GM12878 (cell line): Measurements from ENCODE around the gene COA1. TPM values are rescaled to one million over a fixed set of nuclear protein-coding genes. Genes with fewer than 3 reads are reported as not detected.

ENCODE experiments used
- ATAC-seq: fragments of 200-7000 bp; cut with Tn5 transposase; 3 replicates; pipeline ENCODE4 v1.9.1; 2020; ENCODE audit warnings: mild to moderate bottlenecking, moderate library complexity
- BruUV-seq: library from RNA; stranded (reverse); fragments of 400-500 nt; replicated peaks from 2 replicates; lab custom pipeline; 2021; lab: Mats Ljungman, UMichigan
- CTCF ChIA-PET: fragments of 300-600 bp; sonication (Branson Sonifier 250); formaldehyde crosslinking; extraction: SDS; loops from one replicate; lab custom pipeline; 2021; ENCODE audit warnings: inconsistent platforms; lab: Yijun Ruan, JAX
- POLR2A ChIA-PET: fragments of 350-600 bp; formaldehyde crosslinking; extraction: SDS; loops from one replicate; lab custom pipeline; 2021; ENCODE audit warnings: inconsistent platforms; lab: Charles Lee
- RAD21 ChIA-PET: fragments of 300-600 bp; sonication (Branson Sonifier 250); formaldehyde crosslinking; loops from one replicate; lab custom pipeline; 2023; ENCODE audit warnings: antibody characterized with exemption; ENCODE audit not compliant: unreplicated experiment; lab: Charles Lee
- SMC1A ChIA-PET: fragments of 300-600 bp; sonication (Branson Sonifier 250); formaldehyde crosslinking; loops from one replicate; lab custom pipeline; 2023; ENCODE audit not compliant: unreplicated experiment, uncharacterized antibody; lab: Charles Lee
- DNase-seq: peaks from one replicate; pipeline ENCODE4 v3.0.0-alpha.2; 2011; ENCODE audit warnings: low read depth, low spot score
- FAIRE-seq: peaks from 3 replicates; lab custom pipeline; 2011; peaks lifted over from hg19 to GRCh38; lab: Jason Lieb, UNC
- H2AFZ ChIP-seq: 2 replicates; pipeline ENCODE4 v1.6.0; 2011; ENCODE audit warnings: low read depth, low read length, control low read depth; ENCODE audit not compliant: control insufficient read depth
- H3K27ac ChIP-seq: 2 replicates; pipeline ENCODE4 v1.5.1; 2011; ENCODE audit warnings: control low read depth; ENCODE audit not compliant: control insufficient read depth, insufficient read depth
- H3K27me3 ChIP-seq, 2 experiments: replicated peaks in 1 of 2; 2 replicates each; pipeline versions ENCODE4 v1.6.0 to v1.6.1; 2011; ENCODE audit warnings: low read length in 1 of 2; ENCODE audit not compliant: control insufficient read depth in 2 of 2, insufficient read depth in 2 of 2
- H3K36me3 ChIP-seq, 2 experiments: 2 replicates each; pipeline ENCODE4 v1.5.1; 2011; ENCODE audit warnings: low read length in 1 of 2; ENCODE audit not compliant: control insufficient read depth in 2 of 2, insufficient read depth in 2 of 2
- H3K4me1 ChIP-seq: 2 replicates; pipeline ENCODE4 v1.6.1; 2011; ENCODE audit warnings: mild to moderate bottlenecking, low read length, moderate library complexity, mixed read lengths; ENCODE audit not compliant: control insufficient read depth, insufficient read depth
- H3K4me2 ChIP-seq: 2 replicates; pipeline ENCODE4 v1.6.0; 2011; ENCODE audit warnings: control low read depth; ENCODE audit not compliant: control insufficient read depth, insufficient read depth
- H3K4me3 ChIP-seq: fragments of 200-600 bp; sonication (generic); 2 replicates; pipeline ENCODE4 v1.5.1; 2016
- H3K79me2 ChIP-seq: 2 replicates; pipeline ENCODE4 v1.6.0; 2011; ENCODE audit warnings: low read length; ENCODE audit not compliant: control insufficient read depth, insufficient read depth
- H3K9ac ChIP-seq: 2 replicates; pipeline ENCODE4 v1.8.0; 2011; ENCODE audit warnings: low read length, control low read depth, mixed read lengths; ENCODE audit not compliant: control insufficient read depth, insufficient read depth
- H3K9me3 ChIP-seq: replicated peaks from 3 replicates; pipeline ENCODE4 v1.5.1; 2011; ENCODE audit warnings: mild to moderate bottlenecking, low read length; ENCODE audit not compliant: control insufficient read depth, insufficient read depth
- H4K20me1 ChIP-seq: 2 replicates; pipeline ENCODE4 v1.6.0; 2011; ENCODE audit not compliant: control insufficient read depth, insufficient read depth
- BCL11A ChIP-seq: IDR thresholded peaks from 2 replicates; pipeline ENCODE4 v1.6.1; 2011; ENCODE audit warnings: low read depth, low read length
- CREB1 ChIP-seq: IDR thresholded peaks from 2 replicates; pipeline ENCODE4 v1.6.1; 2012; ENCODE audit warnings: low read depth, mild to moderate bottlenecking, inconsistent platforms
- EP300 ChIP-seq, 2 experiments: fragments of 150-350 bp in 1 of 2; IDR thresholded peaks; 2 replicates each; pipeline ENCODE4 v1.6.1; 2011 to 2012; ENCODE audit warnings: low read depth in 2 of 2, low read length in 2 of 2, borderline replicate concordance in 1 of 2, improper control_type of control experiment in 1 of 2, inconsistent platforms in 1 of 2; ENCODE audit not compliant: control insufficient read depth in 1 of 2
- FOXM1 ChIP-seq: IDR thresholded peaks from 2 replicates; pipeline ENCODE4 v1.6.1; 2012; ENCODE audit warnings: low read depth, mild to moderate bottlenecking, inconsistent platforms, low read length, moderate library complexity
- GABPA ChIP-seq: IDR thresholded peaks from 2 replicates; pipeline ENCODE4 v1.6.1; 2014; ENCODE audit warnings: antibody characterized with exemption, low read depth, mild to moderate bottlenecking, inconsistent platforms
- IKZF2 ChIP-seq, 2 experiments: fragments of 450-650 bp; IDR thresholded peaks; 2 replicates each; pipeline ENCODE4 v1.6.1; 2017; ENCODE audit warnings: mild to moderate bottlenecking in 2 of 2, moderate library complexity in 2 of 2
- IRF4 ChIP-seq: IDR thresholded peaks from 2 replicates; pipeline ENCODE4 v1.6.1; 2011; ENCODE audit warnings: low read depth, low read length
- KAT2A ChIP-seq: conservative IDR thresholded peaks from 2 replicates; pipeline ENCODE4 v1.6.1; 2011; ENCODE audit warnings: low read depth, low read length; ENCODE audit not compliant: control insufficient read depth
- NFYB ChIP-seq: IDR thresholded peaks from 2 replicates; pipeline ENCODE4 v1.6.1; 2011; ENCODE audit warnings: low read depth, mild to moderate bottlenecking, low read length, improper control_type of control experiment, moderate library complexity; ENCODE audit not compliant: insufficient read depth
- RAD21 ChIP-seq: IDR thresholded peaks from 2 replicates; pipeline ENCODE4 v1.6.1; 2011; ENCODE audit warnings: mild to moderate bottlenecking, low read depth, low read length, moderate library complexity; ENCODE audit not compliant: insufficient read depth
- RB1 ChIP-seq: fragments of 450-650 bp; formaldehyde crosslinking; IDR thresholded peaks from 2 replicates; pipeline ENCODE4 v1.6.1; 2017; ENCODE audit warnings: mild to moderate bottlenecking, borderline replicate concordance
- RCOR1 ChIP-seq: conservative IDR thresholded peaks from 2 replicates; pipeline ENCODE4 v1.6.1; 2012; ENCODE audit warnings: low read depth, low read length, improper control_type of control experiment
- RUNX3 ChIP-seq: IDR thresholded peaks from 2 replicates; pipeline ENCODE4 v1.6.1; 2012; ENCODE audit warnings: low read length, inconsistent platforms
- SMC3 ChIP-seq: IDR thresholded peaks from 2 replicates; pipeline ENCODE4 v1.6.1; 2011; ENCODE audit warnings: low read length, improper control_type of control experiment, borderline replicate concordance
- TAF1 ChIP-seq: IDR thresholded peaks from 2 replicates; pipeline ENCODE4 v1.6.1; 2011; ENCODE audit warnings: mild to moderate bottlenecking, low read depth, low read length, borderline replicate concordance
- YY1 ChIP-seq: IDR thresholded peaks from 2 replicates; pipeline ENCODE4 v1.6.1; 2011; ENCODE audit warnings: low read depth, mild to moderate bottlenecking, low read length
- WGBS: methylation state at CpG from one replicate; pipeline ENCODE4 v1.1.6; 2016; ENCODE audit warnings: low lambda C conversion rate; ENCODE audit not compliant: insufficient replicate concordance, insufficient coverage; ENCODE audit errors: missing lambda C conversion rate; 5-methylcytosine and 5-hydroxymethylcytosine counted together
- in situ Hi-C: fragments of 300-500 bp; cut with MboI; formaldehyde crosslinking; loops from 9 replicates; pipeline ENCODE4 v1.14.3; 2018; ENCODE audit warnings: mixed read lengths
- intact Hi-C: fragments of 100-400 bp; cut with micrococcal nuclease; formaldehyde crosslinking; loops from one replicate; pipeline ENCODE4 v1.14.2; 2022; ENCODE audit not compliant: unreplicated experiment
- polyA plus RNA-seq, 11 experiments: library from polyadenylated mRNA; depleted of rRNA in 4 of 11; unstranded in 6 of 11; stranded (reverse) in 5 of 11; fragments of >200 nt; fragmentation: Nextera tagmentation in 4 of 11; fragmentation: Illumina TruSeq in 1 of 11; extraction: Ambion mirVana in 4 of 11; extraction: Trizol in 1 of 11; gene quantifications; 1 replicate in 1 of 11; 2 replicates in 10 of 11; pipeline versions ENCODE4 v1.2.1 to v1.2.3, GENCODE V29; 2011 to 2016; ENCODE audit warnings: inconsistent platforms in 2 of 11, missing spikeins in 2 of 11, low read depth in 1 of 11
- total RNA-seq, 4 experiments: library from RNA; depleted of rRNA in 3 of 4; stranded (reverse); fragments of >200 nt in 3 of 4; fragmentation: Illumina TruSeq in 1 of 4; extraction: Trizol in 1 of 4; gene quantifications; 2 replicates each; pipeline versions ENCODE4 v1.2.1 to v1.2.3, GENCODE V29; 2013 to 2021
- TF ChIP-seq, protein P1 (sequence below): fragments of 450-650 bp; IDR thresholded peaks from 2 replicates; pipeline ENCODE4 v1.6.1; 2017; ENCODE audit warnings: mild to moderate bottlenecking, low read depth, inconsistent platforms; ENCODE audit not compliant: poor library complexity, severe bottlenecking
- TF ChIP-seq, protein P2 (sequence below), 3 experiments: IDR thresholded peaks in 2 of 3; conservative IDR thresholded peaks in 1 of 3; 2 replicates each; pipeline ENCODE4 v1.5.1; 2011; ENCODE audit warnings: low read depth in 3 of 3, low read length in 3 of 3, mild to moderate bottlenecking in 3 of 3, control low read depth in 2 of 3, moderate library complexity in 2 of 3, inconsistent platforms in 1 of 3, mixed read lengths in 1 of 3; ENCODE audit not compliant: control insufficient read depth in 2 of 3, insufficient read depth in 1 of 3; ENCODE audit errors: extremely low read depth in 1 of 3

The COA1 gene
- total and polyA plus RNA-seq, 10 of the 15 experiments (the other 5 are each of a cell fraction or from before 2014, with no cell fraction given), result 83.1 to 258 (median 111) TPM

- BruUV-seq, result no TSS peak
- intact Hi-C loops (loop anchor here (1.0 to 5.0 kb wide), 4 partner anchors 52 to 139 kb away; no protein-coding TSS in a partner anchor), in situ Hi-C loops (loop anchor here (10.0 kb wide), 1 partner anchor 245 kb away; no protein-coding TSS in a partner anchor)
- no peak overlapping the region for H3K4me2 ChIP-seq
- no peaks in the 10 kb centered on the region for H4K20me1 ChIP-seq
- H3K27ac ChIP-seq, result no peak overlapping the region
- peaks cover 12% of the 10 kb centered on the region; the same call in 2 of the 3 replicates for H3K9me3 ChIP-seq
- H3K27me3 ChIP-seq, result no peaks in the 10 kb centered on the region
- ATAC-seq (peak; percentile 66), FAIRE-seq (no peak), DNase-seq (no peak)
- WGBS, result 2% methylated on average over 6 of the region's 6 CpGs
- no peak overlapping the region for H3K4me3 ChIP-seq
- H3K4me1 ChIP-seq, result peaks cover 43% of the 10 kb centered on the region
- POLR2A ChIA-PET, result interaction anchor here (0.9 to 4.9 kb wide), 11 partner anchors 16 to 243 kb away, joined by 3 to 62 read pairs (median 5); partner anchors contain the start of gene STK17A
- peaks cover 69% of the 10 kb centered on the region for H3K79me2 ChIP-seq
- no peak overlapping the region for H2AFZ ChIP-seq
- SMC1A ChIA-PET, result interaction anchor here (0.7 to 6.8 kb wide), 65 partner anchors 10 to 776 kb away, joined by 3 to 307 read pairs (median 5); partner anchors contain the start of genes BLVRA, COA1 and STK17A
- RAD21 ChIA-PET, result interaction anchor here (0.5 to 6.8 kb wide), 56 partner anchors 11 to 759 kb away, joined by 3 to 516 read pairs (median 5); partner anchors contain the start of genes BLVRA and STK17A
- CTCF ChIA-PET, result interaction anchor here (0.7 to 6.3 kb wide), 63 partner anchors 13 to 1759 kb away, joined by 3 to 456 read pairs (median 5); partner anchors contain the start of genes COA1 and STK17A
- H3K9ac ChIP-seq, result no peak overlapping the region
- peaks cover under 1 to 2% of the 10 kb centered on the region in 2 experiments for H3K36me3 ChIP-seq
- TF ChIP-seq SMC3 (peak; percentile 91; the same call in 1 of the 2 replicates), IKZF2 (IDR thresholded peaks at IDR 0.05) (peak in 1 of 2 experiments; percentile 41; a peak in 1 of 4 replicates), NFYB (no peak), RCOR1 (no peak), FOXM1 (0 out of 2 replicates have a peak, but pooled peaks have one; percentile 60), KAT2A (no peak), RUNX3 (peak; percentile 31), YY1 (peak; percentile 22; the same call in 1 of the 2 replicates), IRF4 (no peak), RB1 (peak; percentile 45; the same call in 1 of the 2 replicates), RAD21 (peak; percentile 96), GABPA (no peak), TAF1 (no peak), CREB1 (0 out of 2 replicates have a peak, but pooled peaks have one; percentile 9), EP300 (IDR thresholded peaks at IDR 0.05; ENCODE audit: borderline replicate concordance in 1 of 2, control insufficient read depth in 1 of 2, low read depth in 2 of 2, low read length in 2 of 2) (no peak), BCL11A (no peak)
- TF ChIP-seq, protein P1, sequence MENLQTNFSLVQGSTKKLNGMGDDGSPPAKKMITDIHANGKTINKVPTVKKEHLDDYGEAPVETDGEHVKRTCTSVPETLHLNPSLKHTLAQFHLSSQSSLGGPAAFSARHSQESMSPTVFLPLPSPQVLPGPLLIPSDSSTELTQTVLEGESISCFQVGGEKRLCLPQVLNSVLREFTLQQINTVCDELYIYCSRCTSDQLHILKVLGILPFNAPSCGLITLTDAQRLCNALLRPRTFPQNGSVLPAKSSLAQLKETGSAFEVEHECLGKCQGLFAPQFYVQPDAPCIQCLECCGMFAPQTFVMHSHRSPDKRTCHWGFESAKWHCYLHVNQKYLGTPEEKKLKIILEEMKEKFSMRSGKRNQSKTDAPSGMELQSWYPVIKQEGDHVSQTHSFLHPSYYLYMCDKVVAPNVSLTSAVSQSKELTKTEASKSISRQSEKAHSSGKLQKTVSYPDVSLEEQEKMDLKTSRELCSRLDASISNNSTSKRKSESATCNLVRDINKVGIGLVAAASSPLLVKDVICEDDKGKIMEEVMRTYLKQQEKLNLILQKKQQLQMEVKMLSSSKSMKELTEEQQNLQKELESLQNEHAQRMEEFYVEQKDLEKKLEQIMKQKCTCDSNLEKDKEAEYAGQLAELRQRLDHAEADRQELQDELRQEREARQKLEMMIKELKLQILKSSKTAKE, result peak; percentile 54
- TF ChIP-seq, protein P2, sequence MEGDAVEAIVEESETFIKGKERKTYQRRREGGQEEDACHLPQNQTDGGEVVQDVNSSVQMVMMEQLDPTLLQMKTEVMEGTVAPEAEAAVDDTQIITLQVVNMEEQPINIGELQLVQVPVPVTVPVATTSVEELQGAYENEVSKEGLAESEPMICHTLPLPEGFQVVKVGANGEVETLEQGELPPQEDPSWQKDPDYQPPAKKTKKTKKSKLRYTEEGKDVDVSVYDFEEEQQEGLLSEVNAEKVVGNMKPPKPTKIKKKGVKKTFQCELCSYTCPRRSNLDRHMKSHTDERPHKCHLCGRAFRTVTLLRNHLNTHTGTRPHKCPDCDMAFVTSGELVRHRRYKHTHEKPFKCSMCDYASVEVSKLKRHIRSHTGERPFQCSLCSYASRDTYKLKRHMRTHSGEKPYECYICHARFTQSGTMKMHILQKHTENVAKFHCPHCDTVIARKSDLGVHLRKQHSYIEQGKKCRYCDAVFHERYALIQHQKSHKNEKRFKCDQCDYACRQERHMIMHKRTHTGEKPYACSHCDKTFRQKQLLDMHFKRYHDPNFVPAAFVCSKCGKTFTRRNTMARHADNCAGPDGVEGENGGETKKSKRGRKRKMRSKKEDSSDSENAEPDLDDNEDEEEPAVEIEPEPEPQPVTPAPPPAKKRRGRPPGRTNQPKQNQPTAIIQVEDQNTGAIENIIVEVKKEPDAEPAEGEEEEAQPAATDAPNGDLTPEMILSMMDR (IDR thresholded peaks at IDR 0.05 in 2 of 3, conservative IDR thresholded peaks at IDR 0.05 in 1 of 3; ENCODE audit: control insufficient read depth in 2 of 3, extremely low read depth in 1 of 3, insufficient read depth in 1 of 3, low read depth in 3 of 3, low read length in 3 of 3), result peak; percentile 40 to 77 (median 50); a peak in 5 of 6 replicates
These were observed 29.2 kb downstream of the COA1 start for GRCh38 chr7:43700059-43700501.
